HCT116 (cell line): Measurements from ENCODE around the gene TAF11. TPM values are rescaled to one million over a fixed set of nuclear protein-coding genes. Genes with fewer than 3 reads are reported as not detected.

Experiments
- ATAC-seq: fragments of 200-7000 bp; cut with Tn5 transposase; 2 replicates; pipeline ENCODE4 v1.9.1; 2020; ENCODE audit warnings: mild to moderate bottlenecking, moderate library complexity
- BruUV-seq: library from RNA; stranded (reverse); fragments of 400-500 nt; replicated peaks from 2 replicates; lab custom pipeline; 2021; lab: Mats Ljungman, UMichigan
- CTCF ChIA-PET: fragments of 300-600 bp; sonication (Branson Sonifier 250); formaldehyde crosslinking; loops from one replicate; lab custom pipeline; 2021; ENCODE audit warnings: antibody characterized with exemption; lab: Charles Lee
- POLR2A ChIA-PET: fragments of 300-600, 350-600 bp; sonication (Branson Sonifier 250); formaldehyde crosslinking; loops from one replicate; lab custom pipeline; 2021; ENCODE audit warnings: antibody characterized with exemption; lab: Charles Lee
- RAD21 ChIA-PET, 2 experiments: fragments of 300-600 bp; sonication (Branson Sonifier 250); formaldehyde crosslinking; loops; one replicate each; lab custom pipeline; 2023; ENCODE audit warnings: low total read pairs in 2 of 2; ENCODE audit not compliant: uncharacterized antibody in 2 of 2, unreplicated experiment in 2 of 2, low non-redundant PET in 1 of 2; lab: Charles Lee
- DNase-seq: peaks from one replicate; pipeline ENCODE4 v3.0.0-alpha.2; 2010; ENCODE audit warnings: low read depth, low spot score
- H2AFZ ChIP-seq: fragments of 200-600 bp; shearing (Covaris generic), sonication (generic); 2 replicates; pipeline ENCODE4 v1.6.1; 2017; ENCODE audit warnings: low read depth, mixed run types, mixed read lengths, antibody characterized with exemption, low read length; ENCODE audit not compliant: poor library complexity, severe bottlenecking
- H3K27ac ChIP-seq: 2 replicates; pipeline ENCODE4 v1.5.1; 2012; ENCODE audit warnings: low read depth, low read length
- H3K27me3 ChIP-seq: fragments of 200-600 bp; sonication (generic); 2 replicates; pipeline ENCODE4 v1.6.1; 2016; ENCODE audit warnings: mixed run types, low read length, mixed read lengths; ENCODE audit not compliant: insufficient read depth
- H3K36me3 ChIP-seq, 2 experiments: fragments of 200-500 bp in 1 of 2; fragments of 200-600 bp in 1 of 2; sonication (Bioruptor generic) in 1 of 2; sonication (generic) in 1 of 2; 2 replicates each; pipeline versions ENCODE4 v1.5.1 to v1.6.1; 2014 to 2016; ENCODE audit warnings: low read length in 2 of 2, inconsistent platforms in 1 of 2, mixed read lengths in 1 of 2, mixed run types in 1 of 2; ENCODE audit not compliant: insufficient read depth in 2 of 2, control insufficient read depth in 1 of 2
- H3K4me1 ChIP-seq, 2 experiments: fragments of 200-600 bp in 1 of 2; sonication (generic) in 1 of 2; 2 replicates each; pipeline versions ENCODE4 v1.5.1 to v1.6.1; 2012 to 2017; ENCODE audit warnings: low read length in 2 of 2, inconsistent platforms in 1 of 2, mild to moderate bottlenecking in 1 of 2, mixed read lengths in 1 of 2, mixed run types in 1 of 2, moderate library complexity in 1 of 2; ENCODE audit not compliant: insufficient read depth in 2 of 2, control insufficient read depth in 1 of 2
- H3K4me2 ChIP-seq: fragments of 200-600 bp; sonication (generic); 2 replicates; pipeline ENCODE4 v1.6.1; 2017; ENCODE audit warnings: mixed run types, low read length, mixed read lengths
- H3K4me3 ChIP-seq, 2 experiments: fragments of 200-600 bp in 1 of 2; sonication (generic) in 1 of 2; replicated peaks in 1 of 2; 2 replicates each; pipeline ENCODE4 v1.5.1; 2011 to 2016; ENCODE audit warnings: low read length in 2 of 2, control low read depth in 1 of 2, low read depth in 1 of 2, mild to moderate bottlenecking in 1 of 2, mixed read lengths in 1 of 2, mixed run types in 1 of 2
- H3K79me2 ChIP-seq: fragments of 200-600 bp; sonication (generic); 2 replicates; pipeline ENCODE4 v1.6.1; 2017; ENCODE audit warnings: mild to moderate bottlenecking, mixed run types, low read length, moderate library complexity, mixed read lengths; ENCODE audit not compliant: insufficient read depth
- H3K9ac ChIP-seq: fragments of 200-600 bp; sonication (generic); 2 replicates; pipeline ENCODE4 v1.6.1; 2016; ENCODE audit warnings: low read length, mixed read lengths
- H3K9me2 ChIP-seq: fragments of 200-600 bp; sonication (generic), shearing (Covaris generic); 2 replicates; pipeline ENCODE4 v1.6.1; 2017; ENCODE audit warnings: mixed run types, mild to moderate bottlenecking, moderate library complexity; ENCODE audit not compliant: insufficient read depth
- H3K9me3 ChIP-seq, 2 experiments: fragments of 200-500 bp in 1 of 2; fragments of 200-600 bp in 1 of 2; sonication (Bioruptor generic) in 1 of 2; sonication (generic) in 1 of 2; 2 replicates each; pipeline ENCODE4 v1.6.1; 2014 to 2017; ENCODE audit warnings: low read length in 2 of 2, mixed read lengths in 2 of 2, inconsistent platforms in 1 of 2, low read depth in 1 of 2, mild to moderate bottlenecking in 1 of 2, mixed run types in 1 of 2, moderate library complexity in 1 of 2; ENCODE audit not compliant: control insufficient read depth in 1 of 2, insufficient read depth in 1 of 2
- H4K20me1 ChIP-seq: fragments of 200-600 bp; sonication (generic), shearing (Covaris generic); 2 replicates; pipeline ENCODE4 v1.6.1; 2017; ENCODE audit warnings: mixed run types, mild to moderate bottlenecking, moderate library complexity; ENCODE audit not compliant: insufficient read depth
- EGR1 ChIP-seq: IDR thresholded peaks from 2 replicates; pipeline ENCODE4 v1.6.1; 2012; ENCODE audit warnings: low read depth
- ELF1 ChIP-seq: IDR thresholded peaks from 2 replicates; pipeline ENCODE4 v1.6.1; 2012; ENCODE audit warnings: low read depth, borderline replicate concordance
- POLR2A ChIP-seq: IDR thresholded peaks from 2 replicates; pipeline ENCODE4 v1.7.0; 2011; ENCODE audit warnings: borderline replicate concordance; ENCODE audit not compliant: insufficient read depth, insufficient read length; ENCODE audit errors: extremely low read depth
- ZNF274 ChIP-seq: fragments of 200-500 bp; sonication (Bioruptor generic); IDR thresholded peaks from 2 replicates; pipeline ENCODE4 v1.6.1; 2014; ENCODE audit warnings: mild to moderate bottlenecking, low read depth, low read length, inconsistent platforms
- intact Hi-C: fragments of 100-400 bp; cut with micrococcal nuclease; formaldehyde crosslinking; loops from 2 replicates; pipeline ENCODE4 v1.10.0; 2022
- total RNA-seq: library from RNA; stranded (reverse); gene quantifications from one replicate; pipeline ENCODE4 v1.2.1, GENCODE V29; 2021; ENCODE audit not compliant: unreplicated experiment
- TF ChIP-seq, protein P1 (sequence below), 3 experiments: fragments of 200-600 bp in 1 of 3; sonication (generic) in 1 of 3; IDR thresholded peaks in 2 of 3; conservative IDR thresholded peaks in 1 of 3; 2 replicates each; pipeline ENCODE4 v1.5.1; 2012 to 2017; ENCODE audit warnings: low read depth in 2 of 3, low read length in 2 of 3, antibody characterized with exemption in 1 of 3, borderline replicate concordance in 1 of 3, control low read depth in 1 of 3, mild to moderate bottlenecking in 1 of 3, mixed read lengths in 1 of 3, mixed run types in 1 of 3, moderate library complexity in 1 of 3; ENCODE audit not compliant: insufficient read depth in 1 of 3
- TF ChIP-seq, protein P2 (sequence below): IDR thresholded peaks from 2 replicates; pipeline ENCODE4 v1.6.1; 2012; ENCODE audit warnings: low read depth

Gene TAF11
- total RNA-seq, 1 experiment from 2014 or later, result 23.7 TPM

DNA sequence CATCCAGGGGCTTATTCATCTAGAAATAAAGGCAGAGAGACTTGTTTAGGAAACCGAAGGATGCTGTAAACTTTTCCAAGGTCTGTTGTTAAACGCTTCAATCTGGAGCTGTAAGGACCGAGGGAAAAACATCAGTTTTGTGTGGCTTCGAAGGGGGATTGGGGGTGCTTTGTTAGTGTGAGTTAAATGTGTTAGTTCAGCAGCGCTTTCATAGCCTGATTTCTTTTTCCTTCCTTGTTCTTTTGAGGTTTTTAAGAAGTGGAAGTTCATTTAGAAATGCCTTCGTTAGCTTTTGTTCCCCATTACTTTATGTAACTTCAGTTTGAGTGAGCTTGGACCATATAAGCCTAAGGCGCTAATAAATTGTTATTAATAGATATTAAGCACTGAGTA is 2.7 kb upstream of the TAF11 start:
- intact Hi-C loops, result no loop called here
- ATAC-seq (no peak), DNase-seq (no peak)
- RAD21 ChIA-PET, result no interaction called here
- H3K4me2 ChIP-seq, result peak overlapping the region; percentile 93
- peak overlapping the region; percentile 84 for H3K9ac ChIP-seq
- H3K27me3 ChIP-seq, result no peaks in the 10 kb centered on the region
- BruUV-seq, result TSS peak; percentile 29
- H3K4me3 ChIP-seq, result peak overlapping the region; percentile 81 to 87
- H3K27ac ChIP-seq, result no peak overlapping the region
- H3K4me1 ChIP-seq, result peaks cover 10 to 17% of the 10 kb centered on the region in 2 experiments
- TF ChIP-seq ZNF274, result no peak
- TF ChIP-seq EGR1, result no peak
- TF ChIP-seq POLR2A, result no peak
- TF ChIP-seq, protein P1, sequence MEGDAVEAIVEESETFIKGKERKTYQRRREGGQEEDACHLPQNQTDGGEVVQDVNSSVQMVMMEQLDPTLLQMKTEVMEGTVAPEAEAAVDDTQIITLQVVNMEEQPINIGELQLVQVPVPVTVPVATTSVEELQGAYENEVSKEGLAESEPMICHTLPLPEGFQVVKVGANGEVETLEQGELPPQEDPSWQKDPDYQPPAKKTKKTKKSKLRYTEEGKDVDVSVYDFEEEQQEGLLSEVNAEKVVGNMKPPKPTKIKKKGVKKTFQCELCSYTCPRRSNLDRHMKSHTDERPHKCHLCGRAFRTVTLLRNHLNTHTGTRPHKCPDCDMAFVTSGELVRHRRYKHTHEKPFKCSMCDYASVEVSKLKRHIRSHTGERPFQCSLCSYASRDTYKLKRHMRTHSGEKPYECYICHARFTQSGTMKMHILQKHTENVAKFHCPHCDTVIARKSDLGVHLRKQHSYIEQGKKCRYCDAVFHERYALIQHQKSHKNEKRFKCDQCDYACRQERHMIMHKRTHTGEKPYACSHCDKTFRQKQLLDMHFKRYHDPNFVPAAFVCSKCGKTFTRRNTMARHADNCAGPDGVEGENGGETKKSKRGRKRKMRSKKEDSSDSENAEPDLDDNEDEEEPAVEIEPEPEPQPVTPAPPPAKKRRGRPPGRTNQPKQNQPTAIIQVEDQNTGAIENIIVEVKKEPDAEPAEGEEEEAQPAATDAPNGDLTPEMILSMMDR (IDR thresholded peaks at IDR 0.05 in 2 of 3, conservative IDR thresholded peaks at IDR 0.05 in 1 of 3; ENCODE audit: borderline replicate concordance in 1 of 3, insufficient read depth in 1 of 3, low read depth in 2 of 3, low read length in 2 of 3), result no peak
- TF ChIP-seq ELF1, result no peak
- TF ChIP-seq, protein P2, sequence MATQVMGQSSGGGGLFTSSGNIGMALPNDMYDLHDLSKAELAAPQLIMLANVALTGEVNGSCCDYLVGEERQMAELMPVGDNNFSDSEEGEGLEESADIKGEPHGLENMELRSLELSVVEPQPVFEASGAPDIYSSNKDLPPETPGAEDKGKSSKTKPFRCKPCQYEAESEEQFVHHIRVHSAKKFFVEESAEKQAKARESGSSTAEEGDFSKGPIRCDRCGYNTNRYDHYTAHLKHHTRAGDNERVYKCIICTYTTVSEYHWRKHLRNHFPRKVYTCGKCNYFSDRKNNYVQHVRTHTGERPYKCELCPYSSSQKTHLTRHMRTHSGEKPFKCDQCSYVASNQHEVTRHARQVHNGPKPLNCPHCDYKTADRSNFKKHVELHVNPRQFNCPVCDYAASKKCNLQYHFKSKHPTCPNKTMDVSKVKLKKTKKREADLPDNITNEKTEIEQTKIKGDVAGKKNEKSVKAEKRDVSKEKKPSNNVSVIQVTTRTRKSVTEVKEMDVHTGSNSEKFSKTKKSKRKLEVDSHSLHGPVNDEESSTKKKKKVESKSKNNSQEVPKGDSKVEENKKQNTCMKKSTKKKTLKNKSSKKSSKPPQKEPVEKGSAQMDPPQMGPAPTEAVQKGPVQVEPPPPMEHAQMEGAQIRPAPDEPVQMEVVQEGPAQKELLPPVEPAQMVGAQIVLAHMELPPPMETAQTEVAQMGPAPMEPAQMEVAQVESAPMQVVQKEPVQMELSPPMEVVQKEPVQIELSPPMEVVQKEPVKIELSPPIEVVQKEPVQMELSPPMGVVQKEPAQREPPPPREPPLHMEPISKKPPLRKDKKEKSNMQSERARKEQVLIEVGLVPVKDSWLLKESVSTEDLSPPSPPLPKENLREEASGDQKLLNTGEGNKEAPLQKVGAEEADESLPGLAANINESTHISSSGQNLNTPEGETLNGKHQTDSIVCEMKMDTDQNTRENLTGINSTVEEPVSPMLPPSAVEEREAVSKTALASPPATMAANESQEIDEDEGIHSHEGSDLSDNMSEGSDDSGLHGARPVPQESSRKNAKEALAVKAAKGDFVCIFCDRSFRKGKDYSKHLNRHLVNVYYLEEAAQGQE, result no peak
- H3K36me3 ChIP-seq, result no peaks in the 10 kb centered on the region
- H4K20me1 ChIP-seq, result no peaks in the 10 kb centered on the region
- H3K9me3 ChIP-seq, result no peaks in the 10 kb centered on the region
- H3K9me2 ChIP-seq, result no peaks in the 10 kb centered on the region
- POLR2A ChIA-PET, result no interaction called here
- CTCF ChIA-PET, result no interaction called here
- H2AFZ ChIP-seq, result no peak overlapping the region
- peaks cover 85% of the 10 kb centered on the region for H3K79me2 ChIP-seq
